MM.1S (cell line): ENCODE results near the gene CCDC107.
"Not testable (repeated sequence)": the region's sequence is repeated elsewhere in the genome, so short reads cannot be mapped to it uniquely, and the experiment has no call there.

Experiments
- EZH2phosphoT487 ChIP-seq: fragments of 300-600 bp; sonication (generic); IDR thresholded peaks from 2 replicates; pipeline ENCODE4 v1.6.1; 2018; ENCODE audit warnings: antibody characterized with exemption, low read length
- TF ChIP-seq, protein P1 (sequence below): fragments of 300-600 bp; sonication (generic); IDR thresholded peaks from 2 replicates; pipeline ENCODE4 v1.5.1; 2016; ENCODE audit warnings: antibody characterized with exemption, low read length, mixed read lengths

DNA sequence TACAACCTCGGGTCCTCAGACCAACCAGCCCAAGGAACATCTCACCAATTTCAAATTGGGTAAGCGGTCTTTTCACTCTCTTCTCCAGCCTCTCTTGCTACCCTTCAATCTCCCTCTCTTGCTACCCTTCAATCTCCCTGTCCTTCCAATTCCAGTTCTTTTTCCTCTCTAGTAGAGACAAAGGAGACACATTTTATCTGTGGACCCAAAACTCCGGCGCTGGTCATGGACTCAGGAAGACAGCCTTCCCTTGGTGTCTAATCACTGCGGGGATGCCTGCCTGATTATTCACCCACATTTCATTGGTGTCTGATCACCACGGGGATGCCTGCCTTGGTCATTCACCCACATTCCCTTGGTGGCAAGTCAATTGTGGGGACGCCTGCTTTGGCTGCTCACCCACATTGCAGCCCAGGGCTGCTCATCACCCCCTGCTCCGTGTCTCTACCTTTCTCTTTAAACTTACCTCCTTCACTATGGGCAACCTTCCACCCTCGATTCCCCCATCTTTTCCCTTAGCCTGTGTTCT, 20.6 kb upstream of the CCDC107 start:
- TF ChIP-seq, protein P1, sequence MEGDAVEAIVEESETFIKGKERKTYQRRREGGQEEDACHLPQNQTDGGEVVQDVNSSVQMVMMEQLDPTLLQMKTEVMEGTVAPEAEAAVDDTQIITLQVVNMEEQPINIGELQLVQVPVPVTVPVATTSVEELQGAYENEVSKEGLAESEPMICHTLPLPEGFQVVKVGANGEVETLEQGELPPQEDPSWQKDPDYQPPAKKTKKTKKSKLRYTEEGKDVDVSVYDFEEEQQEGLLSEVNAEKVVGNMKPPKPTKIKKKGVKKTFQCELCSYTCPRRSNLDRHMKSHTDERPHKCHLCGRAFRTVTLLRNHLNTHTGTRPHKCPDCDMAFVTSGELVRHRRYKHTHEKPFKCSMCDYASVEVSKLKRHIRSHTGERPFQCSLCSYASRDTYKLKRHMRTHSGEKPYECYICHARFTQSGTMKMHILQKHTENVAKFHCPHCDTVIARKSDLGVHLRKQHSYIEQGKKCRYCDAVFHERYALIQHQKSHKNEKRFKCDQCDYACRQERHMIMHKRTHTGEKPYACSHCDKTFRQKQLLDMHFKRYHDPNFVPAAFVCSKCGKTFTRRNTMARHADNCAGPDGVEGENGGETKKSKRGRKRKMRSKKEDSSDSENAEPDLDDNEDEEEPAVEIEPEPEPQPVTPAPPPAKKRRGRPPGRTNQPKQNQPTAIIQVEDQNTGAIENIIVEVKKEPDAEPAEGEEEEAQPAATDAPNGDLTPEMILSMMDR: not testable (repeated sequence)
- TF ChIP-seq EZH2phosphoT487: not testable (repeated sequence)
